Fibroblast of lung (primary cell): ENCODE data around the gene ACOXL. TPM values are rescaled to one million over a fixed set of nuclear protein-coding genes. Genes with fewer than 3 reads are reported as not detected.
"Not testable (repeated sequence)": the region's sequence is repeated elsewhere in the genome, so short reads cannot be mapped to it uniquely, and the experiment has no call there.

Experiments
- DNase-seq, 2 donors: peaks; one replicate each; pipeline versions ENCODE4 v3.0.0 to v3.0.0-alpha.2; 2010; ENCODE audit warnings: low read depth in 2 of 2
- H2AFZ ChIP-seq: 2 replicates; pipeline ENCODE4 v1.5.1; 2012; ENCODE audit warnings: low read length, control low read depth, inconsistent platforms
- H3K27ac ChIP-seq: 2 replicates; pipeline ENCODE4 v1.5.1; 2011; ENCODE audit warnings: low read length, control low read depth; ENCODE audit not compliant: insufficient read depth
- H3K27me3 ChIP-seq: 2 replicates; pipeline ENCODE4 v1.5.1; 2011; ENCODE audit warnings: mild to moderate bottlenecking, low read length; ENCODE audit not compliant: control insufficient read depth, insufficient read depth
- H3K36me3 ChIP-seq: 2 replicates; pipeline ENCODE4 v1.5.1; 2011; ENCODE audit warnings: low read length; ENCODE audit not compliant: control insufficient read depth, insufficient read depth
- H3K4me1 ChIP-seq: 2 replicates; pipeline ENCODE4 v1.5.1; 2011; ENCODE audit warnings: low read length; ENCODE audit not compliant: control insufficient read depth, insufficient read depth; ENCODE audit errors: extremely low read depth
- H3K4me2 ChIP-seq: 2 replicates; pipeline ENCODE4 v1.5.1; 2011; ENCODE audit warnings: low read length, control low read depth; ENCODE audit not compliant: insufficient read depth; ENCODE audit errors: extremely low read depth
- H3K4me3 ChIP-seq, 4 experiments: fragments of 200-600 bp in 1 of 4; sonication (generic) in 1 of 4; replicated peaks in 1 of 4; 2 replicates each; pipeline ENCODE4 v1.5.1; 2011 to 2016; ENCODE audit warnings: low read length in 4 of 4, low read depth in 3 of 4, mild to moderate bottlenecking in 3 of 4, control low read depth in 2 of 4, inconsistent platforms in 1 of 4, mixed read lengths in 1 of 4; ENCODE audit not compliant: insufficient read depth in 1 of 4; ENCODE audit errors: control extremely low read depth in 1 of 4
- H3K79me2 ChIP-seq: 2 replicates; pipeline ENCODE4 v1.5.1; 2012; ENCODE audit warnings: mild to moderate bottlenecking, low read length, inconsistent platforms; ENCODE audit not compliant: control insufficient read depth, insufficient read depth
- H3K9ac ChIP-seq: 2 replicates; pipeline ENCODE4 v1.5.1; 2011; ENCODE audit warnings: mild to moderate bottlenecking, low read length, control low read depth; ENCODE audit not compliant: insufficient read depth
- H3K9me3 ChIP-seq: 2 replicates; pipeline ENCODE4 v1.5.1; 2012; ENCODE audit warnings: low read depth, low read length; ENCODE audit not compliant: control insufficient read depth, insufficient read depth
- H4K20me1 ChIP-seq: 2 replicates; pipeline ENCODE4 v1.5.1; 2011; ENCODE audit warnings: low read length; ENCODE audit not compliant: control insufficient read depth, insufficient read depth; ENCODE audit errors: extremely low read depth
- CTCF ChIP-seq, 2 donors: IDR thresholded peaks in 1 of 2; conservative IDR thresholded peaks in 1 of 2; 1 replicate in 1 of 2; 2 replicates in 1 of 2; pipeline ENCODE4 v1.5.1; 2011 to 2012; ENCODE audit warnings: low read length in 2 of 2, control low read depth in 1 of 2, inconsistent platforms in 1 of 2, low read depth in 1 of 2, mild to moderate bottlenecking in 1 of 2
- EZH2 ChIP-seq: IDR thresholded peaks from 2 replicates; pipeline ENCODE4 v1.5.1; 2012; ENCODE audit warnings: low read length, control low read depth, mild to moderate bottlenecking; ENCODE audit errors: missing control alignments
- polyA minus RNA-seq: library from RNA; depleted of rRNA, polyadenylated mRNA; stranded (reverse); fragments of >200 nt; gene quantifications from 2 replicates; pipeline ENCODE4 v1.2.3, GENCODE V29; 2011; ENCODE audit warnings: low replicate concordance
- polyA plus RNA-seq, 2 donors: library from polyadenylated mRNA; depleted of rRNA in 1 of 2; stranded (reverse) in 1 of 2; unstranded in 1 of 2; fragments of >200 nt; gene quantifications; 2 replicates each; pipeline ENCODE4 v1.2.1, GENCODE V29; 2011 to 2012; ENCODE audit warnings: missing spikeins in 1 of 2
- total RNA-seq: library from RNA; depleted of rRNA; stranded (reverse); fragments of >200 nt; gene quantifications from 2 replicates; pipeline ENCODE4 v1.2.1, GENCODE V29; 2014

The ACOXL gene
- total RNA-seq (not detected in 2 replicates), polyA plus RNA-seq (not detected in 2 replicates), polyA minus RNA-seq (not detected in 2 replicates)
- not detected in 2 replicates for polyA plus RNA-seq (2012)

- peaks cover 41% of the 10 kb centered on the region for H3K27me3 ChIP-seq
- H3K36me3 ChIP-seq: no peaks in the 10 kb centered on the region
- no peak for DNase-seq
- H2AFZ ChIP-seq: no peak within 1 kb of the TSS
- no peak within 1 kb of the TSS for H3K27ac ChIP-seq
- no peaks in the 10 kb centered on the region for H3K79me2 ChIP-seq
- no peak within 1 kb of the TSS for H3K4me3 ChIP-seq
- no peak within 1 kb of the TSS for H3K4me2 ChIP-seq
- H4K20me1 ChIP-seq: no peaks in the 10 kb centered on the region
- no peak for TF ChIP-seq CTCF (conservative IDR thresholded peaks at IDR 0.05 in 1 of 2, IDR thresholded peaks at IDR 0.05 in 1 of 2; ENCODE audit: low read depth in 1 of 2, low read length in 2 of 2)
- peak; percentile 73 for TF ChIP-seq EZH2
- no peak within 1 kb of the TSS for H3K9ac ChIP-seq
- no peaks in the 10 kb centered on the region for H3K9me3 ChIP-seq
- no peaks in the 10 kb centered on the region for H3K4me1 ChIP-seq
These were observed at the start of gene ACOXL for GRCh38 chr2:110732422-110733413. ACOXL (plus strand) TSS chr2:110732573; CDS start chr2:110768390, 35,817 bp downstream.

- DNase-seq: no peak
- no peaks in the 10 kb centered on the region for H3K9me3 ChIP-seq
- H3K4me3 ChIP-seq: no peak overlapping the region
- peaks cover 2% of the 10 kb centered on the region for H3K4me1 ChIP-seq
- H2AFZ ChIP-seq: no peak overlapping the region
- H3K79me2 ChIP-seq: no peaks in the 10 kb centered on the region
- no peaks in the 10 kb centered on the region for H4K20me1 ChIP-seq
- H3K9ac ChIP-seq: no peak overlapping the region
- H3K36me3 ChIP-seq: no peaks in the 10 kb centered on the region
- H3K27ac ChIP-seq: no peak overlapping the region
- TF ChIP-seq CTCF (conservative IDR thresholded peaks at IDR 0.05 in 1 of 2, IDR thresholded peaks at IDR 0.05 in 1 of 2; ENCODE audit: low read depth in 1 of 2, low read length in 2 of 2): no peak
- no peak for TF ChIP-seq EZH2
- H3K4me2 ChIP-seq: no peak overlapping the region
- peaks cover 14% of the 10 kb centered on the region for H3K27me3 ChIP-seq
These were observed 49.5 kb upstream of the ACOXL start for GRCh38 chr2:110682872-110683271.

- peaks cover 25% of the 10 kb centered on the region for H3K27me3 ChIP-seq
- H3K4me1 ChIP-seq, H3K36me3 ChIP-seq, H3K79me2 ChIP-seq, H3K4me2 ChIP-seq, DNase-seq, H4K20me1 ChIP-seq, H2AFZ ChIP-seq, H3K27ac ChIP-seq, H3K9me3 ChIP-seq, H3K9ac ChIP-seq, H3K4me3 ChIP-seq: not testable (repeated sequence)
These were observed 44.4 kb upstream of the ACOXL start for GRCh38 chr2:110687775-110688484.
